Mesendoderm (in vitro differentiated cells): ENCODE data around the gene GOLPH3.

ENCODE experiments used
- DNase-seq: peaks from one replicate; pipeline ENCODE4 v3.0.0; 2013
- H2AK5ac ChIP-seq: 2 replicates; pipeline ENCODE4 v1.6.1; 2013; ENCODE audit warnings: low read length, inconsistent platforms
- H2BK120ac ChIP-seq: 2 replicates; pipeline ENCODE4 v1.6.1; 2013; ENCODE audit warnings: low read depth, mild to moderate bottlenecking, low read length, moderate library complexity, mixed read lengths
- H2BK15ac ChIP-seq: replicated peaks from 2 replicates; pipeline ENCODE4 v1.6.1; 2013; ENCODE audit warnings: low read depth, mild to moderate bottlenecking, moderate library complexity
- H2BK5ac ChIP-seq: 2 replicates; pipeline ENCODE4 v1.6.1; 2013; ENCODE audit warnings: low read length, inconsistent platforms
- H3K18ac ChIP-seq: 2 replicates; pipeline ENCODE4 v1.6.1; 2013; ENCODE audit warnings: mild to moderate bottlenecking, low read length, mixed read lengths
- H3K23ac ChIP-seq: one replicate; pipeline ENCODE4 v1.6.1; 2013; ENCODE audit warnings: low read length
- H3K27ac ChIP-seq: 2 replicates; pipeline ENCODE4 v1.5.1; 2013; ENCODE audit warnings: low read depth, mild to moderate bottlenecking, inconsistent platforms, low read length, moderate library complexity
- H3K27me3 ChIP-seq: 2 replicates; pipeline ENCODE4 v1.6.1; 2013; ENCODE audit warnings: low read length, control low read depth, mild to moderate bottlenecking, inconsistent platforms; ENCODE audit not compliant: insufficient read depth, poor library complexity
- H3K36me3 ChIP-seq: 2 replicates; pipeline ENCODE4 v1.6.1; 2013; ENCODE audit warnings: low read length, inconsistent platforms; ENCODE audit not compliant: control insufficient read depth, insufficient read depth
- H3K4ac ChIP-seq: one replicate; pipeline ENCODE4 v1.6.1; 2013; ENCODE audit warnings: low read depth, mild to moderate bottlenecking, low read length, moderate library complexity
- H3K4me1 ChIP-seq: 2 replicates; pipeline ENCODE4 v1.6.1; 2013; ENCODE audit warnings: low read depth, low read length, inconsistent platforms; ENCODE audit not compliant: control insufficient read depth
- H3K4me2 ChIP-seq: 2 replicates; pipeline ENCODE4 v1.6.1; 2013; ENCODE audit warnings: low read length
- H3K4me3 ChIP-seq: 2 replicates; pipeline ENCODE4 v1.5.1; 2013; ENCODE audit warnings: mild to moderate bottlenecking, low read length
- H3K56ac ChIP-seq: one replicate; pipeline ENCODE4 v1.6.1; 2013; ENCODE audit warnings: low read length
- H3K79me1 ChIP-seq: 2 replicates; pipeline ENCODE4 v1.6.1; 2013; ENCODE audit warnings: low read length, inconsistent platforms
- H3K79me2 ChIP-seq: 2 replicates; pipeline ENCODE4 v1.6.1; 2013; ENCODE audit warnings: mild to moderate bottlenecking, low read length; ENCODE audit not compliant: control insufficient read depth, insufficient read depth
- H3K9ac ChIP-seq: 2 replicates; pipeline ENCODE4 v1.6.1; 2013; ENCODE audit warnings: low read length, inconsistent platforms
- H4K5ac ChIP-seq: one replicate; pipeline ENCODE4 v1.6.1; 2013; ENCODE audit warnings: low read length
- H4K8ac ChIP-seq: one replicate; pipeline ENCODE4 v1.6.1; 2013; ENCODE audit warnings: low read depth, mild to moderate bottlenecking, control low read depth, low read length, moderate library complexity
- WGBS: extraction: QIAGEN DNeasy Blood & Tissue Kit; methylation state at CpG from one replicate; pipeline ENCODE4 v1.1.7; 2013; ENCODE audit warnings: low lambda C conversion rate, missing lambda C conversion rate; ENCODE audit not compliant: insufficient coverage; ENCODE audit errors: extremely low coverage; 5-methylcytosine and 5-hydroxymethylcytosine counted together

Gene GOLPH3

GRCh38 chr5:32168460-32169033, 5.6 kb downstream of the GOLPH3 start:
- Histone ChIP-seq H3K79me1 (peaks cover 2% of the 10 kb centered on the region), H4K8ac (no peak overlapping the region), H4K5ac (no peak overlapping the region), H2AK5ac (no peak overlapping the region), H3K27ac (no peak overlapping the region), H3K18ac (no peak overlapping the region), H3K4me2 (no peak overlapping the region), H3K4me1 (no peaks in the 10 kb centered on the region), H2BK120ac (no peak overlapping the region), H2BK5ac (no peak overlapping the region), H3K23ac (no peak overlapping the region), H3K56ac (no peak overlapping the region), H2BK15ac (no peak overlapping the region), H3K4ac (no peak overlapping the region), H3K27me3 (no peaks in the 10 kb centered on the region), H3K4me3 (no peak overlapping the region), H3K36me3 (peaks cover 2% of the 10 kb centered on the region), H3K9ac (no peak overlapping the region), H3K79me2 (peaks cover 79% of the 10 kb centered on the region)
- DNase-seq, result no peak
- WGBS, result no CpG with 5 or more reads among the region's 9 CpGs

GRCh38 chr5:32165597-32165996, 8.5 kb downstream of the GOLPH3 start:
- no CpG with 5 or more reads among the region's 3 CpGs for WGBS
- no peak overlapping the region for H3K4me3 ChIP-seq
- H2BK120ac ChIP-seq, result no peak overlapping the region
- H3K79me2 ChIP-seq, result peaks cover 71% of the 10 kb centered on the region
- no peak overlapping the region for H3K9ac ChIP-seq
- H3K4ac ChIP-seq, result no peak overlapping the region
- peaks cover 4% of the 10 kb centered on the region for H3K79me1 ChIP-seq
- DNase-seq, result no peak
- H3K56ac ChIP-seq, result no peak overlapping the region
- peaks cover 2% of the 10 kb centered on the region for H3K36me3 ChIP-seq
- no peak overlapping the region for H3K23ac ChIP-seq
- no peaks in the 10 kb centered on the region for H3K27me3 ChIP-seq
- no peak overlapping the region for H2BK5ac ChIP-seq
- no peak overlapping the region for H4K8ac ChIP-seq
- H2BK15ac ChIP-seq, result no peak overlapping the region
- no peak overlapping the region for H3K27ac ChIP-seq
- no peaks in the 10 kb centered on the region for H3K4me1 ChIP-seq
- H3K18ac ChIP-seq, result no peak overlapping the region
- H2AK5ac ChIP-seq, result no peak overlapping the region
- no peak overlapping the region for H4K5ac ChIP-seq
- H3K4me2 ChIP-seq, result no peak overlapping the region

- H3K56ac ChIP-seq, result no peak overlapping the region
- no peak overlapping the region for H3K23ac ChIP-seq
- 100% methylated on average over 1 of the region's 2 CpGs for WGBS
- H3K4ac ChIP-seq, result no peak overlapping the region
- H3K36me3 ChIP-seq, result peaks cover 4% of the 10 kb centered on the region
- no peak overlapping the region for H2BK120ac ChIP-seq
- H4K5ac ChIP-seq, result no peak overlapping the region
- DNase-seq, result no peak
- H3K27ac ChIP-seq, result no peak overlapping the region
- no peak overlapping the region for H3K18ac ChIP-seq
- H3K4me2 ChIP-seq, result no peak overlapping the region
- H2BK15ac ChIP-seq, result no peak overlapping the region
- peaks cover 69% of the 10 kb centered on the region for H3K79me2 ChIP-seq
- H3K9ac ChIP-seq, result no peak overlapping the region
- H3K4me3 ChIP-seq, result no peak overlapping the region
- H3K4me1 ChIP-seq, result no peaks in the 10 kb centered on the region
- no peak overlapping the region for H2BK5ac ChIP-seq
- peaks cover 6% of the 10 kb centered on the region for H3K79me1 ChIP-seq
- no peak overlapping the region for H4K8ac ChIP-seq
- no peak overlapping the region for H2AK5ac ChIP-seq
- H3K27me3 ChIP-seq, result no peaks in the 10 kb centered on the region
These were observed 10.3 kb downstream of the GOLPH3 start for GRCh38 chr5:32163785-32164184.

- Histone ChIP-seq H4K8ac (no peak overlapping the region), H3K27me3 (no peaks in the 10 kb centered on the region), H4K5ac (no peak overlapping the region), H2BK120ac (no peak overlapping the region), H3K4me3 (no peak overlapping the region), H3K56ac (no peak overlapping the region), H2BK15ac (no peak overlapping the region), H3K79me1 (peaks cover 5% of the 10 kb centered on the region), H3K23ac (no peak overlapping the region), H2AK5ac (no peak overlapping the region), H3K18ac (no peak overlapping the region), H3K4ac (no peak overlapping the region), H2BK5ac (no peak overlapping the region), H3K27ac (no peak overlapping the region), H3K4me1 (no peaks in the 10 kb centered on the region), H3K79me2 (peaks cover 69% of the 10 kb centered on the region), H3K36me3 (peaks cover 2% of the 10 kb centered on the region), H3K4me2 (no peak overlapping the region), H3K9ac (no peak overlapping the region)
- WGBS, result no CpG with 5 or more reads among the region's 5 CpGs
- no peak for DNase-seq
These were observed 11.1 kb downstream of the GOLPH3 start for GRCh38 chr5:32163053-32163452.

- H3K9ac ChIP-seq, result no peak overlapping the region
- H3K79me1 ChIP-seq, result peaks cover 8% of the 10 kb centered on the region
- H3K4me1 ChIP-seq, result peaks cover 4% of the 10 kb centered on the region
- no peak overlapping the region for H2AK5ac ChIP-seq
- no peak overlapping the region for H4K8ac ChIP-seq
- no peak overlapping the region for H3K4me3 ChIP-seq
- H3K23ac ChIP-seq, result no peak overlapping the region
- H3K36me3 ChIP-seq, result peaks cover 2% of the 10 kb centered on the region
- H2BK15ac ChIP-seq, result no peak overlapping the region
- WGBS, result no CpG with 5 or more reads among the region's 1 CpG
- no peak overlapping the region for H3K18ac ChIP-seq
- H3K27ac ChIP-seq, result no peak overlapping the region
- H2BK120ac ChIP-seq, result no peak overlapping the region
- no peak overlapping the region for H3K4ac ChIP-seq
- no peak for DNase-seq
- H3K79me2 ChIP-seq, result peaks cover 73% of the 10 kb centered on the region
- H3K27me3 ChIP-seq, result no peaks in the 10 kb centered on the region
- no peak overlapping the region for H3K4me2 ChIP-seq
- no peak overlapping the region for H2BK5ac ChIP-seq
- no peak overlapping the region for H4K5ac ChIP-seq
- H3K56ac ChIP-seq, result no peak overlapping the region
These were observed 13.9 kb downstream of the GOLPH3 start for GRCh38 chr5:32160228-32160627.
